K562 (cell line): ENCODE measurements around the gene PRF1. TPM values are rescaled to one million over a fixed set of nuclear protein-coding genes. Genes with fewer than 3 reads are reported as not detected.

ENCODE experiments used
- ATAC-seq: fragments of 200-7000 bp; cut with Tn5 transposase; 3 replicates; pipeline ENCODE4 v1.9.1; 2020; ENCODE audit warnings: moderate library complexity
- BruUV-seq: library from RNA; stranded (reverse); fragments of 400-500 nt; replicated peaks from 2 replicates; lab custom pipeline; 2021; lab: Mats Ljungman, UMichigan
- CTCF ChIA-PET: fragments of 300-600 bp; formaldehyde crosslinking; extraction: SDS; loops from one replicate; lab custom pipeline; 2021; ENCODE audit warnings: low intra/inter-chr PET ratio; lab: Yijun Ruan, JAX
- POLR2A ChIA-PET: fragments of 300-600, 350-650 bp; sonication (Branson Sonifier 250); formaldehyde crosslinking; extraction: SDS; loops from one replicate; lab custom pipeline; 2021; ENCODE audit warnings: antibody characterized with exemption, inconsistent platforms; lab: Yijun Ruan, JAX
- DNase-seq, 4 experiments: peaks; one replicate each; pipeline versions ENCODE4 v3.0.0 to v3.0.0-alpha.2; 2011 to 2018; ENCODE audit warnings: low spot score in 3 of 4, mixed read lengths in 3 of 4; ENCODE audit errors: extremely low read depth in 1 of 4
- FAIRE-seq: peaks from 2 replicates; lab custom pipeline; 2011; peaks lifted over from hg19 to GRCh38; lab: Jason Lieb, UNC
- H2AFZ ChIP-seq: 2 replicates; pipeline ENCODE4 v1.6.0; 2011; ENCODE audit warnings: low read depth, low read length, control low read depth, inconsistent platforms
- H3K27ac ChIP-seq: fragments of 200-600 bp; 3 replicates; pipeline ENCODE4 v1.8.0; 2011; ENCODE audit warnings: low read depth, mild to moderate bottlenecking, control low read depth, inconsistent platforms, low read length, moderate library complexity, mixed read lengths; ENCODE audit errors: extremely low read depth
- H3K27me3 ChIP-seq, 2 experiments: fragments of 300-600 bp in 1 of 2; 2 replicates in 1 of 2; 3 replicates in 1 of 2; pipeline versions ENCODE4 v1.6.0 to v1.8.0; 2011; ENCODE audit warnings: inconsistent platforms in 2 of 2, low read length in 2 of 2, mild to moderate bottlenecking in 1 of 2, mixed read lengths in 1 of 2, moderate library complexity in 1 of 2; ENCODE audit not compliant: control insufficient read depth in 2 of 2, insufficient read depth in 2 of 2
- H3K36me3 ChIP-seq: fragments of 300-600 bp; 3 replicates; pipeline ENCODE4 v1.8.0; 2011; ENCODE audit warnings: mild to moderate bottlenecking, low read length, inconsistent platforms; ENCODE audit not compliant: control insufficient read depth, insufficient read depth
- H3K4me1 ChIP-seq, 2 experiments: fragments of 200-600 bp in 1 of 2; replicated peaks in 1 of 2; 2 replicates in 1 of 2; 3 replicates in 1 of 2; pipeline versions ENCODE4 v1.5.1 to v1.8.0; 2011; ENCODE audit warnings: inconsistent platforms in 2 of 2, low read length in 2 of 2, mild to moderate bottlenecking in 1 of 2, mixed read lengths in 1 of 2, moderate library complexity in 1 of 2; ENCODE audit not compliant: control insufficient read depth in 2 of 2, insufficient read depth in 2 of 2
- H3K4me2 ChIP-seq: 2 replicates; pipeline ENCODE4 v1.6.1; 2011; ENCODE audit warnings: low read length, control low read depth, inconsistent platforms, mixed read lengths; ENCODE audit not compliant: insufficient read depth
- H3K4me3 ChIP-seq: fragments of 200-600 bp; sonication (generic), shearing (Covaris generic); 2 replicates; pipeline ENCODE4 v1.5.1; 2016; ENCODE audit warnings: control low read depth, inconsistent platforms
- H3K79me2 ChIP-seq: fragments of 200-600 bp; 3 replicates; pipeline ENCODE4 v1.8.0; 2011; ENCODE audit warnings: low read length, inconsistent platforms; ENCODE audit not compliant: control insufficient read depth, insufficient read depth
- H3K9ac ChIP-seq, 2 experiments: 2 replicates each; pipeline versions ENCODE4 v1.6.0 to v1.6.1; 2011; ENCODE audit warnings: low read depth in 2 of 2, low read length in 2 of 2, control low read depth in 1 of 2, inconsistent platforms in 1 of 2, mild to moderate bottlenecking in 1 of 2, mixed read lengths in 1 of 2; ENCODE audit not compliant: insufficient read depth in 1 of 2
- H3K9me1 ChIP-seq: one replicate; pipeline ENCODE4 v1.6.0; 2011; ENCODE audit warnings: inconsistent platforms, mild to moderate bottlenecking, low read length, moderate library complexity; ENCODE audit not compliant: control insufficient read depth, insufficient read depth
- H3K9me3 ChIP-seq: replicated peaks from 2 replicates; pipeline ENCODE4 v1.5.1; 2011; ENCODE audit warnings: low read depth, low read length, inconsistent platforms; ENCODE audit not compliant: control insufficient read depth, insufficient read depth
- H4K20me1 ChIP-seq: replicated peaks from 2 replicates; pipeline ENCODE4 v1.6.1; 2011; ENCODE audit warnings: low read length, inconsistent platforms, mixed read lengths; ENCODE audit not compliant: control insufficient read depth, insufficient read depth
- CHD4 ChIP-seq: fragments of 200-600 bp; sonication (generic); IDR thresholded peaks from 3 replicates; pipeline ENCODE4 v1.6.1; 2012; ENCODE audit warnings: low read depth, mild to moderate bottlenecking, mixed read lengths, low read length, inconsistent platforms; ENCODE audit not compliant: insufficient read depth, insufficient replicate concordance, poor library complexity, severe bottlenecking
- EWSR1 ChIP-seq: fragments of 450-650 bp; IDR thresholded peaks from 2 replicates; pipeline ENCODE4 v1.6.1; 2018; ENCODE audit warnings: borderline replicate concordance, mild to moderate bottlenecking, low read depth, moderate library complexity; ENCODE audit not compliant: partially characterized antibody
- KDM2B ChIP-seq: fragments of 250-450 bp; sonication (Bioruptor Pico); IDR thresholded peaks from 2 replicates; pipeline ENCODE4 v1.8.0; 2021; ENCODE audit warnings: mild to moderate bottlenecking, moderate library complexity
- L3MBTL2 ChIP-seq: fragments of 450-650 bp; IDR thresholded peaks from 2 replicates; pipeline ENCODE4 v1.6.1; 2016; ENCODE audit warnings: mild to moderate bottlenecking, moderate library complexity
- NFXL1 ChIP-seq: fragments of 450-650 bp; formaldehyde crosslinking; IDR thresholded peaks from 2 replicates; pipeline ENCODE4 v1.4.0; 2021; ENCODE audit warnings: mild to moderate bottlenecking
- NR2C1 ChIP-seq, 2 experiments: fragments of 450-650 bp; IDR thresholded peaks; 2 replicates each; pipeline ENCODE4 v1.6.1; 2017; ENCODE audit warnings: mild to moderate bottlenecking in 2 of 2, antibody characterized with exemption in 1 of 2, inconsistent platforms in 1 of 2, missing compliant biosample characterization in 1 of 2, missing genetic modification characterization in 1 of 2
- PHB2 ChIP-seq: fragments of 450-650 bp; IDR thresholded peaks from 2 replicates; pipeline ENCODE4 v1.6.1; 2017; ENCODE audit warnings: low read depth
- RFX5 ChIP-seq: IDR thresholded peaks from 2 replicates; pipeline ENCODE4 v1.6.1; 2011; ENCODE audit warnings: low read depth, mild to moderate bottlenecking, improper control_type of control experiment, low read length
- SP1 ChIP-seq: sonication (generic); formaldehyde crosslinking; IDR thresholded peaks from 2 replicates; pipeline ENCODE4 v1.8.1; 2022; ENCODE audit warnings: mild to moderate bottlenecking, missing genetic modification reagents
- TAF9B ChIP-seq: fragments of 450-650 bp; IDR thresholded peaks from 2 replicates; pipeline ENCODE4 v1.6.1; 2018; ENCODE audit warnings: mild to moderate bottlenecking; ENCODE audit not compliant: partially characterized antibody
- TCF7L2 ChIP-seq: fragments of 150-350 bp; IDR thresholded peaks from 2 replicates; pipeline ENCODE4 v1.6.1; 2016; ENCODE audit warnings: low read depth, mild to moderate bottlenecking, low read length, moderate library complexity
- ZNF239 ChIP-seq: fragments of 250-450 bp; sonication (Bioruptor Pico); IDR thresholded peaks from 2 replicates; pipeline ENCODE4 v1.4.0; 2020; ENCODE audit warnings: mild to moderate bottlenecking
- ZNF766 ChIP-seq: fragments of 200-800 bp; sonication (Bioruptor generic); conservative IDR thresholded peaks from 2 replicates; pipeline ENCODE4 v1.6.1; 2016; ENCODE audit warnings: missing genetic modification characterization, missing compliant biosample characterization
- WGBS: fragments of 100-300 bp; shearing (Covaris generic); methylation state at CpG from one replicate; pipeline ENCODE4 v1.1.6; 2016; ENCODE audit warnings: low coverage, mixed read lengths; ENCODE audit not compliant: insufficient coverage; ENCODE audit errors: missing lambda C conversion rate; 5-methylcytosine and 5-hydroxymethylcytosine counted together
- in situ Hi-C: fragments of 300-500 bp; cut with MboI; formaldehyde crosslinking; loops from 4 replicates; pipeline ENCODE4 v1.15.0; 2018; ENCODE audit warnings: inconsistent platforms, mixed read lengths
- intact Hi-C: fragments of 100-400 bp; cut with micrococcal nuclease; formaldehyde crosslinking; loops from 2 replicates; pipeline ENCODE4 v1.14.2; 2022
- polyA plus RNA-seq, 8 experiments: library from polyadenylated mRNA; depleted of rRNA in 4 of 8; stranded (reverse) in 5 of 8; unstranded in 3 of 8; fragments of >200 nt; fragmentation: Nextera tagmentation in 2 of 8; fragmentation: Illumina TruSeq in 1 of 8; extraction: Ambion mirVana in 2 of 8; extraction: Trizol in 1 of 8; gene quantifications; 2 replicates each; pipeline versions ENCODE4 v1.2.1 to v1.2.3, GENCODE V29; 2011 to 2014; ENCODE audit warnings: inconsistent platforms in 1 of 8, missing spikeins in 1 of 8
- total RNA-seq, 7 experiments: library from RNA; depleted of rRNA in 6 of 7; stranded (reverse); fragments of >200 nt in 6 of 7; fragmentation: Illumina TruSeq in 2 of 7; extraction: Trizol in 2 of 7; gene quantifications; 2 replicates each; pipeline versions ENCODE4 v1.2.1 to v1.2.3, GENCODE V29; 2011 to 2021; ENCODE audit warnings: low replicate concordance in 1 of 7

The PRF1 gene
- total and polyA plus RNA-seq, 9 of the 15 experiments (the other 6 are each of a cell fraction or from before 2014, with no cell fraction given) = 3.8 to 8.6 (median 6.3) TPM

GRCh38 chr10:70571636-70572439 lies 30.7 kb downstream of the PRF1 start:
- ChIA-PET CTCF (no interaction called here), POLR2A (interaction anchor here (0.5 to 2.7 kb wide), 3 partner anchors 10 to 456 kb away, joined by 3 to 11 read pairs (median 3); no protein-coding TSS in a partner anchor)
- H3K36me3 ChIP-seq = no peaks in the 10 kb centered on the region
- H3K4me2 ChIP-seq = no peak overlapping the region
- H3K27me3 ChIP-seq = no peaks in the 10 kb centered on the region
- no peak overlapping the region for H3K27ac ChIP-seq
- no TSS peak for BruUV-seq
- no peaks in the 10 kb centered on the region for H3K79me2 ChIP-seq
- no peak overlapping the region for H3K4me3 ChIP-seq
- in situ Hi-C loops (no loop called here), intact Hi-C loops (no loop called here)
- no peaks in the 10 kb centered on the region for H4K20me1 ChIP-seq
- 62% methylated on average over 16 of the region's 16 CpGs for WGBS
- FAIRE-seq (no peak), DNase-seq (no peak), ATAC-seq (no peak)
- H3K4me1 ChIP-seq = peaks cover 30 to 31% of the 10 kb centered on the region in 2 experiments
- no peaks in the 10 kb centered on the region for H3K9me3 ChIP-seq
- peak overlapping the region in 1 of 2 experiments; percentile 72; a peak in 2 of 4 replicates for H3K9ac ChIP-seq
- no peaks in the 10 kb centered on the region for H3K9me1 ChIP-seq
- H2AFZ ChIP-seq = no peak overlapping the region
- TF ChIP-seq EWSR1 (no peak), ZNF766 (CRISPR knock-in tag) (no peak), TCF7L2 (no peak), RFX5 (no peak), SP1 (CRISPR knock-in tag) (no peak), CHD4 (no peak), ZNF239 (no peak), PHB2 (no peak), KDM2B (CRISPR knock-in tag) (no peak), NR2C1 (IDR thresholded peaks at IDR 0.05) (no peak), NR2C1 (tag; IDR thresholded peaks at IDR 0.05) (no peak), L3MBTL2 (no peak), NFXL1 (CRISPR knock-in tag) (no peak), TAF9B (no peak)
